GM13977 (cell line): ENCODE data around the gene PARD3B.

ENCODE experiments used
- DNase-seq: peaks from one replicate; pipeline ENCODE4 v3.0.0; 2012; ENCODE audit warnings: low spot score
- CTCF ChIP-seq: IDR thresholded peaks from 2 replicates; pipeline ENCODE4 v1.5.1; 2012; ENCODE audit warnings: mild to moderate bottlenecking, control low read depth; ENCODE audit not compliant: insufficient read depth; ENCODE audit errors: extremely low read depth, missing control alignments
- in situ Hi-C: fragments of 300-500 bp; cut with MboI; formaldehyde crosslinking; loops from one replicate; pipeline ENCODE4 v1.12.0; 2022; ENCODE audit warnings: low sequenced_read_pairs, low pct_unique_long_range_greater_than_20kb, mixed read lengths, inconsistent platforms; ENCODE audit not compliant: unreplicated experiment

PARD3B gene

DNA sequence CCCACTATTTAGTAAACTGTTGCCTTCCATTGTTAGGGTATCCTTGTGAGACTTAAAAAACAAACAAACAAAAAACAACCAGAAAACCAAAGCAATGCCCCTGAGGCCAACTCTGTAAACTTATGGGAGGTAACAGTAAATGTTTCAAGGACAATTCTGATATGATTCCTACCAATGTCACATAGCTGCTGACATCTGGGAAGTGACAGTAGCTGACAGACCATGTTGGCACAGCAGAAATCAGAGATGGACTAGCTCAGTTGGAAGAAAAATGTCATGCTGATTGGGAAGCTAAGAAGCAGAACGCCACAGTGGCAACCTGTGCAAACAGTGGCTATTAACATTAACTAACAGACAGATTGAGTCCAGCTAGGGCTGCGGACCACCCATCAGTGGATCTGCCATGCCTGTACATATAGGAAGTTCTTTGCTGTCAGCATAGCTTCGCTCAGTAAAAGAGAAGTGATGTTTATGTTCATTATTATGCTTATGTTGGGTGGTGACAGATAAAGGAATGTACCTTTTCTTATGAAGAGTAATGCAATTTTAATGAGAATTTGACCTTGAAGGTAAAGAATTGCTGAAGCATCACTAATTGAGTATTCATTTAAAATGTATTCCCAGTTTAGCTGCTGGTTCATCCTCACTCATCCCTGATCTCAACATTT, 180.6 kb downstream of the PARD3B start:
- DNase-seq: no peak
- in situ Hi-C loops: no loop called here
- no peak for TF ChIP-seq CTCF

DNA sequence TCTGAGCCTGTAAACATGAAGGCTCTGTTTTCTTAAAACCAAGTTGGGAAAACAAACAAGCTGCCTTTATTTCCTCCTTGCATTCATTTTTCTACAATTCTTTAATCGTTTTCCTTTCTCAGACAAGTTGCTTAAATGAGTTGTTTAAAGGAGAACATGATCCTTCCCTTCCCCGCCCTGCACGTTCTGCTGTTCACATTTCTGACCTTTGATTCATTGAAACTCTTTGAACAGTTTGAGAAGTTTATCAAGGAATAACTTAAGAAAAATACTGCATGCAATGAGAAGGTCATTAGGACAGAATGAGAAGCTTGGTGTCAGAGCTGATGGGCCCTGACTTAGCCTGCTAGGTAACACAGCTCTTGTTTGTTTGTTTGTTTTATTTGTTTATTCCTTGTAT, 181.6 kb downstream of the PARD3B start:
- in situ Hi-C loops: no loop called here
- no peak for DNase-seq
- no peak for TF ChIP-seq CTCF

- no peak for DNase-seq
- no peak for TF ChIP-seq CTCF
- in situ Hi-C loops: no loop called here
These were observed 182.1 kb downstream of the PARD3B start for GRCh38 chr2:204727368-204727767.

DNA sequence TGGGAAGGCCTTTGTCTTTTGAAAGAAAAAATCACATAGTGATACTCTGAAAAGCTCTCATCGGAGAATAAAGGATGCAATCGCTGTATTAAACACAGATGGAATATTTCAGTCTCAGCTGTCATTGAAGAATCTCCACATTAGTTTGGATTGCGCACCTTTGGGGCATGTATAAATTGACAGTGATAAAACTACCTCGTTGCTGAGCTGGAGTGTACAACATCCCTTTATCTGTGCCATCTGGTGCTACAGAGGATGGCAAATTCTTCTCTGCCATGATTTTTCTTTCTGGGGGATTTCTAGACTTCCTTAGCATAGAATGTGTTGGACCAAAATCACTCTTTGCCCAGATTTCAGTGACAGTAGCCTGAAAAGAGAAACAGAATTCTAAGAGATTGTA, 185.3 kb downstream of the PARD3B start:
- no peak for TF ChIP-seq CTCF
- in situ Hi-C loops: no loop called here

GRCh38 chr2:204732019-204732418, 186.7 kb downstream of the PARD3B start:
- no peak for DNase-seq
- no peak for TF ChIP-seq CTCF
- in situ Hi-C loops: no loop called here

More for the DNA sequence above, 185.3 kb downstream of the PARD3B start:
- no peak for DNase-seq

DNA sequence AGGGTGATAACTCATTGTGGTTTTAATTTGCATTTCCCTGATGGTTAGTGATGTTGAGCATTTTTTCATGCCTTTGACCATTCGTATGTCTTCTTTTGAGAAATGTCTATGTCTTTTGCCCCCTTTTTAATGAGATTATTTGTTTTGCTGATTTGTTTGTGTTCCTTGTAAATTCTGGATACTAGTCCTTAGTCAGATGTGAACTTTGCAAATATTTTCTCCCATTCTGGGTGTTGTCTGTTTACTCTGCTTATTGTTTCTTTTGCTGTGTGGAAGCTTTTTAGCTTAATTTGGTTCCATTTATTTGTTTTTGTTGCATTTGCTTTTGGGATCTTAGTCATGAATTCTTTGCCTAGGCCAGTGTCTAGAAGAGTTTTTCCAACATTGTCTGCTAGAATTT, 192.0 kb downstream of the PARD3B start:
- TF ChIP-seq CTCF: no peak
- in situ Hi-C loops: no loop called here
- DNase-seq: no peak
